GM21717 (cell line): ENCODE results near the gene SLC7A6OS.

Experiments used
- ATAC-seq: cut with Tn5 transposase; IDR thresholded peaks from one replicate; pipeline ENCODE4 v1.9.1; 2021; ENCODE audit warnings: mild to moderate bottlenecking, moderate library complexity; ENCODE audit not compliant: unreplicated experiment

The SLC7A6OS gene

GRCh38 chr16:68257906-68258800 lies 52.6 kb downstream of the SLC7A6OS start:
- peak; percentile 16 for ATAC-seq

- ATAC-seq: peak; percentile 38
Measured at GRCh38 chr16:68257251-68257905, 53.4 kb downstream of the SLC7A6OS start.

GRCh38 chr16:68255712-68256111 lies 55.0 kb downstream of the SLC7A6OS start:
- no peak for ATAC-seq

- ATAC-seq: no peak
Measured at GRCh38 chr16:68253721-68254120, 57.0 kb downstream of the SLC7A6OS start.

- no peak for ATAC-seq
Measured at GRCh38 chr16:68252383-68252782, 58.4 kb downstream of the SLC7A6OS start.

GRCh38 chr16:68251832-68252231 lies 58.9 kb downstream of the SLC7A6OS start:
- no peak for ATAC-seq

GRCh38 chr16:68250951-68251350 lies 59.8 kb downstream of the SLC7A6OS start:
- no peak for ATAC-seq

GRCh38 chr16:68249371-68249770 lies 61.4 kb downstream of the SLC7A6OS start:
- ATAC-seq: no peak
